Common myeloid progenitor, CD34-positive (primary cell): ENCODE data around the gene MAP2K5.
A peak's percentile ranks its signal among the peaks of the same experiment; 100 is the strongest.

Source experiments
- CTCF ChIA-PET: fragments of 350-600 bp; sonication (Branson Sonifier 250); formaldehyde crosslinking; loops from one replicate; lab custom pipeline; 2021; ENCODE audit warnings: antibody characterized with exemption; lab: Charles Lee
- POLR2A ChIA-PET: fragments of 350-600 bp; sonication (Branson Sonifier 250); formaldehyde crosslinking; loops from one replicate; lab custom pipeline; 2021; ENCODE audit warnings: antibody characterized with exemption; lab: Charles Lee
- DNase-seq, 3 donors: peaks; one replicate each; pipeline versions ENCODE4 v3.0.0 to v3.0.0-alpha.2; 2013
- H3K27ac ChIP-seq, 2 experiments: 1 replicate in 1 of 2; 2 replicates in 1 of 2; pipeline ENCODE4 v1.7.0; 2013; ENCODE audit warnings: inconsistent platforms in 2 of 2, low read length in 2 of 2, mild to moderate bottlenecking in 2 of 2, low read depth in 1 of 2, moderate library complexity in 1 of 2; ENCODE audit not compliant: severe bottlenecking in 2 of 2, insufficient read depth in 1 of 2, poor library complexity in 1 of 2
- H3K27me3 ChIP-seq, 5 experiments: replicated peaks in 2 of 5; 1 replicate in 3 of 5; 2 replicates in 2 of 5; pipeline versions ENCODE4 v1.6.1 to v1.7.0; 2013; ENCODE audit warnings: low read length in 4 of 5, mild to moderate bottlenecking in 2 of 5, moderate library complexity in 2 of 5, inconsistent platforms in 1 of 5; ENCODE audit not compliant: insufficient read depth in 5 of 5, control insufficient read depth in 4 of 5
- H3K36me3 ChIP-seq, 4 experiments: 1 replicate in 2 of 4; 2 replicates in 2 of 4; pipeline versions ENCODE4 v1.6.1 to v1.7.0; 2013; ENCODE audit warnings: low read length in 3 of 4, control low read depth in 1 of 4, mild to moderate bottlenecking in 1 of 4; ENCODE audit not compliant: control insufficient read depth in 4 of 4, insufficient read depth in 4 of 4
- H3K4me1 ChIP-seq, 4 experiments: 1 replicate in 3 of 4; 2 replicates in 1 of 4; pipeline versions ENCODE4 v1.6.1 to v1.7.1; 2013; ENCODE audit warnings: low read length in 3 of 4, mild to moderate bottlenecking in 3 of 4, control low read depth in 1 of 4, inconsistent platforms in 1 of 4, moderate library complexity in 1 of 4; ENCODE audit not compliant: control insufficient read depth in 4 of 4, insufficient read depth in 4 of 4; ENCODE audit errors: control extremely low read depth in 1 of 4
- H3K4me3 ChIP-seq, 7 experiments: 1 replicate in 4 of 7; 2 replicates in 3 of 7; pipeline versions ENCODE4 v1.5.1 to v1.7.0; 2013; ENCODE audit warnings: mild to moderate bottlenecking in 7 of 7, low read length in 6 of 7, moderate library complexity in 6 of 7, inconsistent platforms in 2 of 7, low read depth in 2 of 7, control low read depth in 1 of 7; ENCODE audit not compliant: insufficient read depth in 4 of 7, control insufficient read depth in 1 of 7; ENCODE audit errors: extremely low read depth in 1 of 7
- H3K9me3 ChIP-seq, 5 experiments: 1 replicate in 4 of 5; 2 replicates in 1 of 5; pipeline versions ENCODE4 v1.6.1 to v1.7.1; 2013; ENCODE audit warnings: low read length in 4 of 5, mild to moderate bottlenecking in 2 of 5, inconsistent platforms in 1 of 5, low read depth in 1 of 5, moderate library complexity in 1 of 5; ENCODE audit not compliant: control insufficient read depth in 4 of 5, insufficient read depth in 2 of 5; ENCODE audit errors: control extremely low read depth in 1 of 5
- WGBS: methylation state at CpG from one replicate; pipeline ENCODE4 v1.1.5; 2013; ENCODE audit not compliant: insufficient coverage; 5-methylcytosine and 5-hydroxymethylcytosine counted together

Gene MAP2K5

DNA sequence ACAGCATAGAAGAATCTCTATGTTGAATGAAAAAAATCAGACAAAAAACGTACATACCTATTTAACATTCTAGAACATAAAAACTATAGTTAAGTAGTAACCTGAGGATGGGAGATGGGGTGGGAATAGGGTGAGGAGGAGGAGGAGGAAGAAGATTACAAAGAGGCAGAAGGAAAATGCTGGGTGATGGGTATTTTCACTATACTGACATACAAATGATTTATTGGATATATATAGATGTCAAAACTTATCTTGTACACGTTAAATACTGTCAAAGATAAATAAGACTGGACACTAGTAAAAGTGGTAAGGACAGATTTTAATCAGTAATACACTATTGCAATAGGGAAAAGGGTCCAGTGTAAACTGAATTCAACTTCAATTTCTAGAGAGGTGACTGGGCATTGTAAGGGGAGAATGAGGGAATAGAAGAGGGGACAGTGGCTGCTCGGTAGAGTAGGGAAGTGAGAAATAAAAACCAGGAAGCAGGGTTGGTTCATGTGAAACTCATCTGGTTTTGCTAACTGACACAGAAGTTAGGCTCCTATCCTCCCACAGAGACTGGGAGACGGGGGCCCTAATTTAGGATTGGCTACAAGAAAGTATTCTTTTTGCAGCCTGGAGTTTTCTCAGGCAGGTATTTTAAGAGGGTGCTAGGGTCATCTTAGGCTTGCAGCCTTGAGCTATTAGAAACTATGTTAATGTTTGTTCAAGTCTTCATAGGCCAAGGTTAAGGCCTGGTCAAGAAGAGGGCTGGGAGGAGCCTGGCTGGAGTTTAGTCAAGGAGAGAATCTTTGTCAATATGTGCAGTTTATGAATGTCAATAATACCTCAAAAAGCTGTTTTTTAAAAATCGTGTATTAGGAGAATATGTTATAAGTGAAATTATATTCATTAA lies 36.6 kb upstream of the MAP2K5 start:
- ChIA-PET POLR2A (no interaction called here), CTCF (no interaction called here)
- 81% methylated on average over 2 of the region's 5 CpGs for WGBS
- Histone ChIP-seq H3K4me1 (peaks cover 0 to 13% (median 0%) of the 10 kb centered on the region in 4 experiments), H3K27ac (no peak overlapping the region), H3K27me3 (no peaks in the 10 kb centered on the region), H3K36me3 (peaks cover 0 to 6% (median 0%) of the 10 kb centered on the region in 4 experiments), H3K4me3 (no peak overlapping the region), H3K9me3 (no peaks in the 10 kb centered on the region)
- DNase-seq, result no peak

DNA sequence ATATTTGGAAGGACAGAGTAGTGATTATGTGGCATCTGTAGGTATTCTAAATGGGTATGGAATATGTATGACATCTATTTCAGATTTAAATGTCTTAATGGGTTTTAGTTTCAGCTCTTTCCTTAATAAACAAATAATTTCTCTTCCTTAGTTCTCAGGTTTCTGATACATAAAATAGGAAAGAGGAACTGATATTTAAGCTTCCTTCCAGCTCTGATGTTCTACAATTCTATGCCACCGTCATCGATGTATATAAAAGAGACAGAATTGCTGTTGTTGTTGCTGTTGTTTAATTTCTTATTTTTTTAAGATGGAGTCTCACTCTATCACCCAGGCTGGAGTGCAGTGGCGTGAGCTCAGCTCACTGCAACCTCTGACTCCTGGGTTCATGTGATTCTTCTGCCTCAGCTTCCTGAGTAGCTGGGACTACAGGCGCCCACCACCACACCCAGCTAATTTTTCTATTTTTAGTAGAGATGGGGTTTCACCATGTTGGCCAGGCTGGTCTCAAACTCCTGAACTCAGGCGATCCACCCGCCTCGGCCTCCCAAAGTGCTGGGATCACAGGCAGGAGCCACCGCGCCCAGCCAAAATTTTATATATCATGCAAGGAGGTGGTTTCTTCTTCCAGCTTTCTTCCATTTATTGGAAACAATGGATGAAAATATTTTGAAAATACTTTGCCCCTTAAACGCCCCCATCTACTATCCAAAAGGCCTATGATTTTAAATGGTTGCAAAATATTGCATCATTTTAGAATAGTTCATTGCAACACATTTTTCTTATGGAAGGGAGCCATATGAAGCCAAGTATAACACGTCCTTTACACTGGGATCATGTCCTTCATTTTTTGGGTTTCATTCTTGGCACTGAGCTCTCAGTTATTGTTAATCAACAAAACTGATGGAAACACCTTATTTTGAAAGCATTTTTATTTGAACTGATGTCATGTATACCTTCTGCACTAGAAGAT lies 35.4 kb upstream of the MAP2K5 start:
- DNase-seq, result no peak
- Histone ChIP-seq H3K4me1 (peaks cover 0 to 13% (median 0%) of the 10 kb centered on the region in 4 experiments), H3K9me3 (no peaks in the 10 kb centered on the region), H3K27ac (no peak overlapping the region), H3K4me3 (no peak overlapping the region), H3K27me3 (no peaks in the 10 kb centered on the region), H3K36me3 (peaks cover 0 to 13% (median 1%) of the 10 kb centered on the region in 4 experiments)
- WGBS, result 94% methylated on average over 5 of the region's 11 CpGs
- ChIA-PET CTCF (no interaction called here), POLR2A (no interaction called here)

DNA sequence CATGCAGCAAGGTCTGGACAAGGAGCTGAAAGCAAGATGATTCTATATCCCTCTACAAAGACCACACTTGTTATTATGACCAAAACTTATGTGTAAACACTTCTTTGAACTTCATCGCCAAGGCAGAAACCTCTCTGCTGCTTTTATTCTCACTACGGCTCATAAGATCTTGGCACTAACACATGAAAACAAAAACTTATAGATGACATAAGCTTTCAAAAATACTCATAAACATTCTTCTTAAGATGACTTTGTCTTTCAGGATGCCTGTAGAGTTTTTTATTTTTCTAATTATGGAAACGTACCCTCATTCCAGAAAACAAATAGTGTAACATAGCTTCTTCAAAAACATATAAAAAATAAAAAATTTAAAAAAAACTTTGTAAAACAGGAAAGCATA lies 34.1 kb upstream of the MAP2K5 start:
- H3K27me3 ChIP-seq, result no peaks in the 10 kb centered on the region

DNA sequence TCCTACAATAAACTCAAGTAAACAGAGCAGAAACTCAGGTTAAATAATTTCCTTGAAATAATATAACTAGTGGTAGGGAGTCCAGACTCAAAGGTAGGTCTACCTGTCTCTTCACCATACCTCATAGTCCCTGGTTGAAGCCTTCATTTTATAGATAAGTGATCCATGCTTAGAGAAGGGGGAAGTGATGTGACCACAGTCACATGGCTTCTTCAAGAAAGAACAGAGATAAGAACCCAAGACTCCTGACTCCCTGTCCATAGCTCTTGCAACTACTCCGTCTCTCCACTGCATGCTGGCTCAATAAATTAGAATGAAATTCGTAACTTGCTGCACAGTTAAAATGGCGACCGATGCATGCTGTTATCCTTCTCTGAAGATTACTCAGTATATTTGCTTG lies 32.6 kb upstream of the MAP2K5 start:
- Histone ChIP-seq H3K36me3 (peaks cover 9 to 39% (median 17%) of the 10 kb centered on the region in 4 experiments), H3K4me3 (no peak overlapping the region), H3K27me3 (no peaks in the 10 kb centered on the region), H3K27ac (no peak overlapping the region), H3K9me3 (no peaks in the 10 kb centered on the region), H3K4me1 (peaks cover 0 to 13% (median 0%) of the 10 kb centered on the region in 4 experiments)
- 85% methylated on average over 4 of the region's 4 CpGs for WGBS
- CTCF ChIA-PET, result no interaction called here
- POLR2A ChIA-PET, result no interaction called here
- DNase-seq, result peak in 2 of 3 donors; percentile 30 to 50

More for the DNA sequence above, 34.1 kb upstream of the MAP2K5 start:
- WGBS, result 100% methylated on average over 2 of the region's 3 CpGs
- Histone ChIP-seq H3K27ac (no peak overlapping the region), H3K36me3 (peaks cover 5 to 27% (median 11%) of the 10 kb centered on the region in 4 experiments), H3K4me1 (peaks cover 0 to 13% (median 0%) of the 10 kb centered on the region in 4 experiments), H3K4me3 (no peak overlapping the region), H3K9me3 (no peaks in the 10 kb centered on the region)
- ChIA-PET CTCF (no interaction called here), POLR2A (no interaction called here)
- DNase-seq, result no peak

- POLR2A ChIA-PET, result no interaction called here
- DNase-seq, result no peak
- no peak overlapping the region for H3K4me3 ChIP-seq
- no peaks in the 10 kb centered on the region for H3K9me3 ChIP-seq
- no peak overlapping the region for H3K27ac ChIP-seq
- peaks cover 0 to 13% (median 0%) of the 10 kb centered on the region in 4 experiments for H3K4me1 ChIP-seq
- WGBS, result 100% methylated on average over 4 of the region's 7 CpGs
- CTCF ChIA-PET, result no interaction called here
- H3K36me3 ChIP-seq, result peaks cover 9 to 39% (median 21%) of the 10 kb centered on the region in 4 experiments
- no peaks in the 10 kb centered on the region for H3K27me3 ChIP-seq
Observed at GRCh38 chr15:67510597-67511190, 31.8 kb upstream of the MAP2K5 start.

- Histone ChIP-seq H3K36me3 (peaks cover 9 to 39% (median 23%) of the 10 kb centered on the region in 4 experiments), H3K27me3 (no peaks in the 10 kb centered on the region), H3K27ac (no peak overlapping the region), H3K4me3 (no peak overlapping the region), H3K4me1 (peaks cover 0 to 8% (median 0%) of the 10 kb centered on the region in 4 experiments), H3K9me3 (no peaks in the 10 kb centered on the region)
- WGBS, result no CpG with 5 or more reads among the region's 3 CpGs
- ChIA-PET POLR2A (no interaction called here), CTCF (no interaction called here)
- no peak for DNase-seq
Observed at GRCh38 chr15:67511606-67512005, 30.9 kb upstream of the MAP2K5 start.
